H1 (cell line): ENCODE measurements around the gene COL27A1. TPM values are rescaled to one million over a fixed set of nuclear protein-coding genes. Genes with fewer than 3 reads are reported as not detected.

Experiments
- CTCF ChIA-PET: fragments of 300-600 bp; sonication (Branson Sonifier 250); formaldehyde crosslinking; loops from one replicate; lab custom pipeline; 2021; ENCODE audit not compliant: partially characterized antibody; lab: Charles Lee
- POLR2A ChIA-PET: fragments of 300-600 bp; sonication (Branson Sonifier 250); formaldehyde crosslinking; loops from one replicate; lab custom pipeline; 2021; ENCODE audit warnings: inconsistent platforms; ENCODE audit not compliant: partially characterized antibody; lab: Charles Lee
- DNase-seq, 2 experiments: peaks; one replicate each; pipeline versions ENCODE4 v3.0.0 to v3.0.0-alpha.2; 2010 to 2022; ENCODE audit warnings: low spot score in 2 of 2, low read depth in 1 of 2, mixed read lengths in 1 of 2
- FAIRE-seq: peaks from 2 replicates; lab custom pipeline; 2011; peaks lifted over from hg19 to GRCh38; lab: Jason Lieb, UNC
- H2AFZ ChIP-seq: 2 replicates; pipeline ENCODE4 v1.8.1; 2012; ENCODE audit warnings: low read length, inconsistent platforms
- H2AK5ac ChIP-seq: 2 replicates; pipeline ENCODE4 v1.6.1; 2013; ENCODE audit warnings: low read depth, low read length
- H2BK120ac ChIP-seq: replicated peaks from 2 replicates; pipeline ENCODE3; 2013; ENCODE audit warnings: low read depth, low read length, inconsistent platforms
- H2BK12ac ChIP-seq: 2 replicates; pipeline ENCODE4 v1.6.1; 2013; ENCODE audit warnings: low read depth, low read length
- H2BK15ac ChIP-seq: 2 replicates; pipeline ENCODE4 v1.6.1; 2013; ENCODE audit warnings: low read length
- H2BK20ac ChIP-seq: 2 replicates; pipeline ENCODE4 v1.6.1; 2013; ENCODE audit warnings: low read length
- H2BK5ac ChIP-seq: 2 replicates; pipeline ENCODE4 v1.6.1; 2013; ENCODE audit warnings: low read depth, low read length
- H3K14ac ChIP-seq: 2 replicates; pipeline ENCODE4 v1.6.1; 2013; ENCODE audit warnings: inconsistent platforms; ENCODE audit not compliant: insufficient read length
- H3K18ac ChIP-seq: 2 replicates; pipeline ENCODE4 v1.6.1; 2013; ENCODE audit warnings: low read length; ENCODE audit errors: extremely low read depth
- H3K23ac ChIP-seq: 2 replicates; pipeline ENCODE4 v1.6.1; 2013; ENCODE audit warnings: inconsistent platforms; ENCODE audit not compliant: insufficient read length
- H3K23me2 ChIP-seq: 2 replicates; pipeline ENCODE4 v1.6.1; 2013; ENCODE audit warnings: low read depth, low read length
- H3K27ac ChIP-seq: 2 replicates; pipeline ENCODE4 v1.6.1; 2011; ENCODE audit warnings: low read depth, low read length, inconsistent platforms
- H3K27me3 ChIP-seq, 4 experiments: replicated peaks in 1 of 4; 1 replicate in 1 of 4; 2 replicates in 3 of 4; pipeline versions ENCODE4 v1.6.1 to v1.8.1; 2011 to 2013; ENCODE audit warnings: low read length in 3 of 4, mild to moderate bottlenecking in 3 of 4, inconsistent platforms in 2 of 4, mixed read lengths in 2 of 4, moderate library complexity in 1 of 4; ENCODE audit not compliant: control insufficient read depth in 3 of 4, insufficient read depth in 3 of 4; ENCODE audit errors: extremely low read depth in 1 of 4
- H3K36me3 ChIP-seq, 4 experiments: 2 replicates each; pipeline versions ENCODE4 v1.6.1 to v1.8.1; 2011 to 2013; ENCODE audit warnings: mild to moderate bottlenecking in 4 of 4, low read length in 3 of 4, moderate library complexity in 2 of 4, control low read depth in 1 of 4, inconsistent platforms in 1 of 4; ENCODE audit not compliant: insufficient read depth in 4 of 4, control insufficient read depth in 2 of 4
- H3K4ac ChIP-seq: replicated peaks from 2 replicates; pipeline ENCODE3; 2013; ENCODE audit warnings: low read length, low read depth, mixed read lengths, inconsistent platforms; ENCODE audit not compliant: insufficient read length
- H3K4me1 ChIP-seq, 4 experiments: replicated peaks in 1 of 4; 1 replicate in 1 of 4; 2 replicates in 3 of 4; pipeline versions ENCODE4 v1.6.1 to v1.8.1; 2011 to 2013; ENCODE audit warnings: low read length in 3 of 4, inconsistent platforms in 2 of 4, mixed read lengths in 1 of 4; ENCODE audit not compliant: insufficient read depth in 4 of 4, control insufficient read depth in 3 of 4
- H3K4me2 ChIP-seq, 2 experiments: 2 replicates each; pipeline versions ENCODE4 v1.6.1 to v1.8.1; 2011 to 2013; ENCODE audit warnings: low read depth in 2 of 2, low read length in 2 of 2, control low read depth in 1 of 2, inconsistent platforms in 1 of 2, mild to moderate bottlenecking in 1 of 2; ENCODE audit not compliant: insufficient read depth in 1 of 2
- H3K4me3 ChIP-seq, 4 experiments: fragments of 200-600, 300-600 bp in 1 of 4; sonication (generic), shearing (Covaris generic), sonication (Bioruptor Twin) in 1 of 4; 2 replicates each; pipeline versions ENCODE4 v1.5.1 to v1.8.1; 2011 to 2016; ENCODE audit warnings: low read length in 4 of 4, low read depth in 3 of 4, control low read depth in 2 of 4, inconsistent platforms in 2 of 4, mild to moderate bottlenecking in 2 of 4, mixed read lengths in 1 of 4, moderate library complexity in 1 of 4; ENCODE audit not compliant: insufficient read depth in 2 of 4; ENCODE audit errors: extremely low read depth in 1 of 4
- H3K56ac ChIP-seq: replicated peaks from 2 replicates; pipeline ENCODE3; 2013; ENCODE audit warnings: low read depth, mild to moderate bottlenecking, mixed read lengths, low read length, inconsistent platforms; ENCODE audit not compliant: insufficient read length
- H3K79me1 ChIP-seq: 2 replicates; pipeline ENCODE4 v1.6.1; 2013; ENCODE audit warnings: low read depth, low read length, control low read depth
- H3K79me2 ChIP-seq, 2 experiments: 2 replicates each; pipeline versions ENCODE4 v1.6.1 to v1.8.1; 2012 to 2013; ENCODE audit warnings: low read length in 2 of 2, mild to moderate bottlenecking in 2 of 2, inconsistent platforms in 1 of 2; ENCODE audit not compliant: insufficient read depth in 2 of 2, control insufficient read depth in 1 of 2
- H3K9ac ChIP-seq, 4 experiments: replicated peaks in 1 of 4; 1 replicate in 1 of 4; 2 replicates in 3 of 4; pipeline versions ENCODE4 v1.6.1 to v1.8.1; 2011 to 2013; ENCODE audit warnings: low read depth in 3 of 4, low read length in 3 of 4, control low read depth in 2 of 4, mild to moderate bottlenecking in 2 of 4, moderate library complexity in 2 of 4, inconsistent platforms in 1 of 4; ENCODE audit errors: extremely low read depth in 1 of 4
- H3K9me3 ChIP-seq, 2 experiments: 2 replicates each; pipeline versions ENCODE4 v1.6.1 to v1.8.1; 2012 to 2013; ENCODE audit warnings: mild to moderate bottlenecking in 2 of 2, moderate library complexity in 2 of 2, control low read depth in 1 of 2, inconsistent platforms in 1 of 2, low read depth in 1 of 2, low read length in 1 of 2, mixed read lengths in 1 of 2; ENCODE audit not compliant: insufficient read depth in 2 of 2
- H4K20me1 ChIP-seq, 2 experiments: replicated peaks in 1 of 2; 2 replicates each; pipeline versions ENCODE3 to v1.8.1; 2011 to 2013; ENCODE audit warnings: inconsistent platforms in 2 of 2, low read length in 2 of 2, mild to moderate bottlenecking in 1 of 2; ENCODE audit not compliant: insufficient read depth in 2 of 2, control insufficient read depth in 1 of 2
- H4K5ac ChIP-seq: 2 replicates; pipeline ENCODE4 v1.6.1; 2013; ENCODE audit warnings: low read length, low read depth, mixed read lengths, inconsistent platforms; ENCODE audit not compliant: insufficient read length
- H4K8ac ChIP-seq: 2 replicates; pipeline ENCODE4 v1.8.0; 2013; ENCODE audit warnings: mild to moderate bottlenecking, moderate library complexity, low read length, inconsistent platforms; ENCODE audit not compliant: insufficient read depth; ENCODE audit errors: extremely low read depth
- H4K91ac ChIP-seq: replicated peaks from 2 replicates; pipeline ENCODE3; 2013; ENCODE audit warnings: low read length, mixed read lengths, inconsistent platforms; ENCODE audit not compliant: insufficient read length
- CBX8 ChIP-seq: fragments of 300-800, 300-1000 bp; sonication (generic); IDR thresholded peaks from 2 replicates; pipeline ENCODE4 v1.7.1; 2016; ENCODE audit warnings: low read depth, low read length, borderline replicate concordance
- CHD1 ChIP-seq: IDR thresholded peaks from 2 replicates; pipeline ENCODE4 v1.6.1; 2012; ENCODE audit warnings: low read depth, low read length, improper control_type of control experiment
- CHD2 ChIP-seq: IDR thresholded peaks from 2 replicates; pipeline ENCODE4 v1.6.1; 2012; ENCODE audit warnings: low read length, improper control_type of control experiment
- FOSL1 ChIP-seq: IDR thresholded peaks from 2 replicates; pipeline ENCODE4 v1.6.1; 2011; ENCODE audit warnings: mild to moderate bottlenecking, low read depth, low read length, moderate library complexity; ENCODE audit not compliant: insufficient read depth
- HDAC2 ChIP-seq, 2 experiments: fragments of 300-600 bp in 1 of 2; sonication (generic) in 1 of 2; IDR thresholded peaks; 2 replicates each; pipeline ENCODE4 v1.6.1; 2011 to 2012; ENCODE audit warnings: low read depth in 2 of 2, low read length in 2 of 2, mild to moderate bottlenecking in 2 of 2, moderate library complexity in 2 of 2, borderline replicate concordance in 1 of 2, inconsistent platforms in 1 of 2
- JUN ChIP-seq: IDR thresholded peaks from 2 replicates; pipeline ENCODE4 v1.6.1; 2011; ENCODE audit warnings: low read depth, mild to moderate bottlenecking, improper control_type of control experiment, low read length
- JUND ChIP-seq: IDR thresholded peaks from 2 replicates; pipeline ENCODE4 v1.6.1; 2011; ENCODE audit warnings: mild to moderate bottlenecking, improper control_type of control experiment, low read length
- POLR2AphosphoS5 ChIP-seq: IDR thresholded peaks from 2 replicates; pipeline ENCODE4 v1.6.1; 2011; ENCODE audit warnings: low read depth, low read length
- RFX5 ChIP-seq: IDR thresholded peaks from 2 replicates; pipeline ENCODE4 v1.6.1; 2011; ENCODE audit warnings: low read depth, low read length, improper control_type of control experiment, borderline replicate concordance
- SAP30 ChIP-seq: fragments of 300-600 bp; sonication (generic); IDR thresholded peaks from 2 replicates; pipeline ENCODE4 v1.7.1; 2012; ENCODE audit warnings: low read length, moderate library complexity, mild to moderate bottlenecking, inconsistent platforms; ENCODE audit not compliant: insufficient read depth, insufficient replicate concordance
- TAF1 ChIP-seq: IDR thresholded peaks from 2 replicates; pipeline ENCODE4 v1.6.1; 2011; ENCODE audit warnings: mild to moderate bottlenecking, low read depth, low read length
- TAF7 ChIP-seq: optimal IDR thresholded peaks from 2 replicates; pipeline ENCODE3; 2011; ENCODE audit warnings: low read depth, mild to moderate bottlenecking, inconsistent platforms, low read length, moderate library complexity, borderline replicate concordance
- TCF12 ChIP-seq: IDR thresholded peaks from 2 replicates; pipeline ENCODE4 v1.6.1; 2011; ENCODE audit warnings: low read depth, mild to moderate bottlenecking, low read length
- ZNF274 ChIP-seq: IDR thresholded peaks from 2 replicates; pipeline ENCODE4 v1.7.0; 2012; ENCODE audit warnings: low read length, borderline replicate concordance; ENCODE audit errors: extremely low read depth
- WGBS, 2 experiments: shearing (Covaris generic) in 1 of 2; methylation state at CpG; one replicate each; pipeline versions ENCODE4 v1.1.6 to v1.1.7; 2013 to 2015; ENCODE audit warnings: low lambda C conversion rate in 2 of 2, mixed read lengths in 2 of 2, inconsistent platforms in 1 of 2, low coverage in 1 of 2, missing lambda C conversion rate in 1 of 2; ENCODE audit not compliant: insufficient replicate concordance in 2 of 2, insufficient coverage in 1 of 2, insufficient read length in 1 of 2; ENCODE audit errors: extremely low coverage in 1 of 2, missing lambda C conversion rate in 1 of 2; 5-methylcytosine and 5-hydroxymethylcytosine counted together
- polyA plus RNA-seq, 7 experiments: library from polyadenylated mRNA; depleted of rRNA in 3 of 7; stranded (reverse) in 5 of 7; unstranded in 2 of 7; fragments of >200 nt in 5 of 7; fragments of 200-250 nt in 2 of 7; gene quantifications; 1 replicate in 5 of 7; 2 replicates in 1 of 7; 4 replicates in 1 of 7; pipeline versions ENCODE4 v1.2.1 to v1.2.3, GENCODE V29; 2011 to 2013; ENCODE audit warnings: missing spikeins in 2 of 7, mixed read lengths in 2 of 7
- total RNA-seq: library from RNA; stranded (reverse); fragmentation: NEBNext Ultra II Directional; extraction: Animal tissue kit (Norgen Biotek cat#: 25700); gene quantifications from 2 replicates; pipeline ENCODE4 v1.2.1, GENCODE V29; 2021

Gene COL27A1
- total and polyA plus RNA-seq, 2 of the 8 experiments (the other 6 are each of a cell fraction or from before 2014, with no cell fraction given): 15.1 to 22.8 TPM

DNA sequence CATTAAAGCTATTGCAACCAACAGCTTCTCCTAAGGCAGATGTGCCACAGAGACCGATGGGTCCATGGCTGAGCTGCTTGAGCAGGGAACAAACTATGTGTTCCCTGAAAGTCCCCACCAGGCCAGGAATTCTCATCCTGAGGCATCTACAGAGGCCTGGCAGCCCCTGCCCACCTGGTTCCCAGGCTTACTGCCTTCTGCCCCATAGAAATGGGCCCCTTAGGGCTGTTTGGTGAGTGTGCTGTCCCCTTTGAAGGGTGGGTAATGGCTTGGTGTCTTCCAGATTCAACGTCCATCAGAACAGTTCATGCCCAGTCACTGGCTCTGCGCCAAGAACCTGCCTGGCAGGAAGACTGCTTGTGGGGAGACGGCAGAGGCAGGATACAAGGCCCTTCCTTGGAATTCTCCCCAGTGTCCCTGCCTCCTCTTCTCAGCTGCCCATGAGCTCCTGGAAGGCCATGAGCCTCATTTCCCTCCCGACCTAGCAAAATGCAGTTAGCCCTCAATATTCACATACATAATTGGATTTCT, 3.8 kb upstream of the COL27A1 start:
- Histone ChIP-seq H3K14ac (no peak overlapping the region), H2BK15ac (no peak overlapping the region; the same call in 1 of the 2 replicates), H3K9me3 (no peaks in the 10 kb centered on the region), H4K5ac (no peak overlapping the region), H2BK120ac (no peak overlapping the region), H3K79me1 (no peaks in the 10 kb centered on the region; the same call in 1 of the 2 replicates), H4K91ac (no peak overlapping the region), H3K27ac (no peak overlapping the region), H3K4ac (no peak overlapping the region), H3K4me2 (no peak overlapping the region), H3K36me3 (no peaks in the 10 kb centered on the region), H2AK5ac (no peak overlapping the region), H2AFZ (no peak overlapping the region), H3K9ac (no peak overlapping the region), H2BK12ac (no peak overlapping the region), H3K4me3 (no peak overlapping the region), H2BK20ac (no peak overlapping the region), H3K4me1 (peaks cover 0 to 8% (median 6%) of the 10 kb centered on the region in 4 experiments; a peak in 6 of 7 replicates), H4K8ac (no peak overlapping the region), H3K18ac (no peak overlapping the region), H4K20me1 (peaks cover 0 to 6% of the 10 kb centered on the region in 2 experiments), H3K56ac (no peak overlapping the region), H3K27me3 (peaks cover 4 to 22% (median 19%) of the 10 kb centered on the region in 4 experiments), H3K79me2 (no peaks in the 10 kb centered on the region), H3K23ac (no peak overlapping the region), H3K23me2 (peaks cover 13% of the 10 kb centered on the region), H2BK5ac (no peak overlapping the region)
- ChIA-PET POLR2A (no interaction called here), CTCF (interaction anchor here (0.6 to 8.5 kb wide), 9 partner anchors 9 to 625 kb away, joined by 3 to 114 read pairs (median 11); no protein-coding TSS in a partner anchor)
- FAIRE-seq (no peak), DNase-seq (no peak)
- WGBS, 2 experiments: 84% methylated on average over 5 of the region's 5 CpGs; no CpG with 5 or more reads in 1 of the 2 experiments
- TF ChIP-seq RFX5: no peak
- no peak for TF ChIP-seq TCF12
- no peak for TF ChIP-seq HDAC2 (IDR thresholded peaks at IDR 0.05; ENCODE audit: borderline replicate concordance in 1 of 2, low read depth in 2 of 2, low read length in 2 of 2)
- TF ChIP-seq CHD2: no peak
- TF ChIP-seq SAP30: no peak
- TF ChIP-seq POLR2AphosphoS5: no peak
- no peak for TF ChIP-seq JUN
- TF ChIP-seq TAF7: no peak
- TF ChIP-seq JUND: no peak
- TF ChIP-seq CHD1: no peak
- TF ChIP-seq ZNF274: no peak
- no peak for TF ChIP-seq TAF1
- TF ChIP-seq CBX8: no peak
- TF ChIP-seq FOSL1: no peak
